ENCODE data around the gene LAS1L. TPM values are rescaled to one million over a fixed set of nuclear protein-coding genes. Genes with fewer than 3 reads are reported as not detected.
"Not testable (repeated sequence)": the region's sequence is repeated elsewhere in the genome, so short reads cannot be mapped to it uniquely, and the experiment has no call there.

LAS1L gene
- total RNA-seq, 2 donors from 2014 or later, result 9.9 to 12.7 TPM

DNA sequence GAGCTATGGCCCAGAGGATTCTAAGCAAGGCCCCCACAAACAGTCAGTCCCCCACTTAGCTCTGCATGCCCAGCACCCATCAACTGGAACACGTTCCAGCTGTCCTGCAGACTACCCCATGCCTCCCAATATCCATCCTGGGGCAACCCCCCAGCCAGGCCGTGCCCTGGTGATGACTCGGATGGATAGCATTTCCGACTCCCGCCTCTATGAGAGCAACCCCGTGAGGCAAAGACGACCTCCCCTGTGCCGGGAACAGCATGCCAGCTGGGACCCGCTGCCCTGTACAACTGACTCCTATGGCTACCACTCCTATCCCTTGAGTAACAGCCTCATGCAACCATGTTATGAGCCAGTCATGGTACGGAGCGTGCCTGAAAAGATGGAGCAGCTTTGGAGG is 32.0 kb downstream of the LAS1L start:
- no peaks in the 10 kb centered on the region for H3K9me3 ChIP-seq
- no peak overlapping the region for H3K4me3 ChIP-seq
- DNase-seq (no peak), ATAC-seq (no peak)
- no peaks in the 10 kb centered on the region for H3K36me3 ChIP-seq (replicated peaks in 1 of 2; ENCODE audit: insufficient read depth in 1 of 2, low read depth in 2 of 2)
- intact Hi-C loops (cut with DNase I), result no loop called here
- H3K4me1 ChIP-seq, result no peaks in the 10 kb centered on the region
- no peak overlapping the region for H3K27ac ChIP-seq
- H3K27me3 ChIP-seq, result no peaks in the 10 kb centered on the region
- WGBS, 2 donors, result 89 to 91% methylated on average over 6 to 9 of the region's 11 CpGs
- TF ChIP-seq, protein P1, sequence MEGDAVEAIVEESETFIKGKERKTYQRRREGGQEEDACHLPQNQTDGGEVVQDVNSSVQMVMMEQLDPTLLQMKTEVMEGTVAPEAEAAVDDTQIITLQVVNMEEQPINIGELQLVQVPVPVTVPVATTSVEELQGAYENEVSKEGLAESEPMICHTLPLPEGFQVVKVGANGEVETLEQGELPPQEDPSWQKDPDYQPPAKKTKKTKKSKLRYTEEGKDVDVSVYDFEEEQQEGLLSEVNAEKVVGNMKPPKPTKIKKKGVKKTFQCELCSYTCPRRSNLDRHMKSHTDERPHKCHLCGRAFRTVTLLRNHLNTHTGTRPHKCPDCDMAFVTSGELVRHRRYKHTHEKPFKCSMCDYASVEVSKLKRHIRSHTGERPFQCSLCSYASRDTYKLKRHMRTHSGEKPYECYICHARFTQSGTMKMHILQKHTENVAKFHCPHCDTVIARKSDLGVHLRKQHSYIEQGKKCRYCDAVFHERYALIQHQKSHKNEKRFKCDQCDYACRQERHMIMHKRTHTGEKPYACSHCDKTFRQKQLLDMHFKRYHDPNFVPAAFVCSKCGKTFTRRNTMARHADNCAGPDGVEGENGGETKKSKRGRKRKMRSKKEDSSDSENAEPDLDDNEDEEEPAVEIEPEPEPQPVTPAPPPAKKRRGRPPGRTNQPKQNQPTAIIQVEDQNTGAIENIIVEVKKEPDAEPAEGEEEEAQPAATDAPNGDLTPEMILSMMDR (IDR thresholded peaks at IDR 0.05), result no peak
- no peak for TF ChIP-seq POLR2A (IDR thresholded peaks at IDR 0.05)

DNA sequence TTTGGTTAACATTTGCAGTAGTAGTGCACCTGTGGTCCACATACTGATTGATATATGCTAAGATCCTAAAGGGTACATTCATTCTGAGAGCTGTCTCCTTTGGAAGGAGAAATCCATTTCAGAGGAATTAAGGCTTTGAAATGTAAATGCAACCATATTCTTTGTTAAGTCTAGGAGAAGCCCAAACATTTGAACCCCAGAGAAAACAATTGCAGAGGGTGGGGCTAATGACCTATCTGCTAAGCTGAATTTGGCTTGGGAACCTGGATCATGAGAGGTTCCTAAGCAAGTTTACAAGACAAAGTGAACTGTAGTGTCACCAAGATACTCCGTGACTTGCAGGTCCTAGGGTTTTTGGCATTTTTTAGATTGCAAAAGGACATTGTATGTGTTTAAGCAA is 41.2 kb downstream of the LAS1L start:
- no peaks in the 10 kb centered on the region for H3K9me3 ChIP-seq
- 81 to 100% methylated on average over 1 of the region's 1 CpG for WGBS, 2 donors
- no peak for ATAC-seq
- H3K36me3 ChIP-seq (replicated peaks in 1 of 2; ENCODE audit: insufficient read depth in 1 of 2, low read depth in 2 of 2), result no peaks in the 10 kb centered on the region
- intact Hi-C loops (cut with DNase I), result no loop called here
- no peak for TF ChIP-seq POLR2A (IDR thresholded peaks at IDR 0.05)
- TF ChIP-seq, protein P1 (IDR thresholded peaks at IDR 0.05), result no peak
- H3K27me3 ChIP-seq, result no peaks in the 10 kb centered on the region
- no peak overlapping the region for H3K4me3 ChIP-seq
- H3K27ac ChIP-seq, result no peak overlapping the region
- H3K4me1 ChIP-seq, result no peaks in the 10 kb centered on the region
- DNase-seq, result no peak

DNA sequence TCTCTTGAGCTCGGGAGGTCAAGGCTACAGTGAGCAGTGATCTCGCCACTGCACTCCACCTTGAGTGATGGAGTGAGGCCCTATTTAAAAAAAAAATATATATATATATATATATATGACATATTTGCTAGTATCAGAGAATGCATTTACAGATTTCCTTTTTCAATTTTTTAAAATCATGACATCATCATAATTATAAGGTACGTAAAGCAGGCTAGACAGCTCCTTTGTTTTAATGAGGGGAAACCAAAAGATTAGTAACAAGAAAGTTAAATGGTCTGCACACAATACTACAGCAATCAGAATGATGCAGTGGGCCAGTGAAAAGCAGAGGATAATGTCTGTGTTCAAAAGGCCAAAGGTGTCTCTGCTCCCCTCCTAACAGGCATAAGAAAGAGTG is 43.0 kb downstream of the LAS1L start:
- Histone ChIP-seq H3K27me3 (no peaks in the 10 kb centered on the region), H3K4me1 (no peaks in the 10 kb centered on the region), H3K4me3 (no peak overlapping the region), H3K36me3 (replicated peaks in 1 of 2; ENCODE audit: insufficient read depth in 1 of 2, low read depth in 2 of 2) (no peaks in the 10 kb centered on the region), H3K9me3 (no peaks in the 10 kb centered on the region), H3K27ac (no peak overlapping the region)
- WGBS, 2 donors, result 79 to 83% methylated on average over 3 of the region's 3 CpGs
- ATAC-seq (no peak), DNase-seq (no peak)
- intact Hi-C loops (cut with DNase I), result no loop called here
- TF ChIP-seq, protein P1 (IDR thresholded peaks at IDR 0.05), result no peak
- no peak for TF ChIP-seq POLR2A (IDR thresholded peaks at IDR 0.05)

DNA sequence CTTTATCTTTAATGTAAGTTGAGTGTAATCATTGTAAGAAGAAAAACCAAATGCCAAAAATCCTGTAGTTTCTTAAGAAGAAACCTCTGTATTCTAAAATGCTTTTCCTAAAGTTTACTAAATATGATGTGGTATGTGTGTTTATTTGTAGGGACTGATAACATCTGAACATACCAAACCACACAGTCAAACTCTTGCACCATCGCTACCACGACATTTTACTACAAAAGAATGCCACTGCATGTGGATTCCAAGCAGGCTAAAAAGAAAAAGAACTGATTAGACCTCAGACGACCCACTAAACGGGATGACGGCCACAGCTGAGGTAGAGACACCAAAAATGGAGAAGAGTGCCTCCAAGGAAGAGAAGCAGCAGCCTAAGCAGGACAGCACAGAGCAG is 46.1 kb downstream of the LAS1L start:
- Histone ChIP-seq H3K4me1 (no peaks in the 10 kb centered on the region), H3K9me3 (no peaks in the 10 kb centered on the region), H3K4me3 (no peak overlapping the region), H3K27me3 (no peaks in the 10 kb centered on the region), H3K27ac (no peak overlapping the region), H3K36me3 (replicated peaks in 1 of 2; ENCODE audit: insufficient read depth in 1 of 2, low read depth in 2 of 2) (no peaks in the 10 kb centered on the region)
- WGBS, 2 donors, result 58 to 68% methylated on average over 4 to 5 of the region's 5 CpGs
- TF ChIP-seq, protein P1 (IDR thresholded peaks at IDR 0.05), result no peak
- no peak for TF ChIP-seq POLR2A (IDR thresholded peaks at IDR 0.05)
- DNase-seq (no peak), ATAC-seq (no peak)
- intact Hi-C loops (cut with DNase I), result no loop called here

DNA sequence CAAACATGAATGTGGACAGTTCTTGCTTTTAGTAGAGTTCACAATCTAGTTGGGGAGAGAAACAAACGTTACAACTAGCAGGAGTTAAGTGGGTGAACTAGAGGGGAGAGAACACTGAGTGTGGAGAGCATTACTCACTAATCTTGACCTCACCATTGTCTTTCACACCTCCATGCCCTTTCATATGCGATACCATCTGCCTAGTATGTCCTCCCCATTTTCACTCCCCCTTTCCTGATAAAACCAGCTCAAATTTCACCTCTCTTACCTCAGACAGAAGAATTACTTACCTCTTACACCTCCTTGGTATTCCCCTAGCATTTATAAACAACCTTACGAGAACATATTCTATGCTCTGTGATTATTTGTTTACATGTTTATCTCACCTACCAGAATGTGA is 53.6 kb downstream of the LAS1L start:
- Histone ChIP-seq H3K9me3 (no peaks in the 10 kb centered on the region), H3K27me3 (no peaks in the 10 kb centered on the region), H3K4me3 (no peak overlapping the region), H3K4me1 (no peaks in the 10 kb centered on the region), H3K36me3 (replicated peaks in 1 of 2; ENCODE audit: insufficient read depth in 1 of 2, low read depth in 2 of 2) (no peaks in the 10 kb centered on the region), H3K27ac (no peak overlapping the region)
- ATAC-seq (no peak), DNase-seq (no peak)
- TF ChIP-seq, protein P1 (IDR thresholded peaks at IDR 0.05), result no peak
- no peak for TF ChIP-seq POLR2A (IDR thresholded peaks at IDR 0.05)
- 46 to 53% methylated on average over 3 of the region's 3 CpGs for WGBS, 2 donors
- intact Hi-C loops (cut with DNase I), result no loop called here

DNA sequence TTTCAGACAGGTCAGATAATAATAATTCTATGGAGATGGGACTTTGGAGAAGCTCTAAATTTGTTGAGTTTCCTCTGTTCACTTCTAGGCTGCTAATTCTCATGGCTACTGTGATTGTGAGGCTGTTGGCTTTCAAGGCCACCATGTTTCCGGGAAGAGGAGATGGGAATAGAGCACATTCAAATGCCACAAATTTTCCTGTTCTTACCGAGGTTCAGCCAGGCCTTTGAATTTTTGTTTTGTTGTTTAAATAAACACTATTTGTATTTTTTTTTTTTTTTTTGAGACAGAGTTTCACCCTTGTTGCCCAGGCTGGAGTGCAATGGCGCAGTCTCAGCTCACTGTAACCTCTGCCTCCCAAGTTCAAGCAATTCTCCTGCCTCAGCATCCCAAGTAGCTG is 55.5 kb downstream of the LAS1L start:
- ATAC-seq; H3K27ac ChIP-seq; H3K27me3 ChIP-seq; H3K4me3 ChIP-seq; DNase-seq; H3K36me3 ChIP-seq (replicated peaks in 1 of 2; ENCODE audit: insufficient read depth in 1 of 2, low read depth in 2 of 2); H3K4me1 ChIP-seq; intact Hi-C loops (cut with DNase I); H3K9me3 ChIP-seq: not testable (repeated sequence)
- WGBS, 2 donors, result 77 to 81% methylated on average over 3 of the region's 3 CpGs
